ENCODE measurements around the gene MTHFD1L. TPM values are rescaled to one million over a fixed set of nuclear protein-coding genes. Genes with fewer than 3 reads are reported as not detected.

MTHFD1L gene
- total and polyA plus RNA-seq, 2 of the 8 experiments (the other 6 are each of a cell fraction or from before 2014, with no cell fraction given): 29.2 to 105 TPM

DNA sequence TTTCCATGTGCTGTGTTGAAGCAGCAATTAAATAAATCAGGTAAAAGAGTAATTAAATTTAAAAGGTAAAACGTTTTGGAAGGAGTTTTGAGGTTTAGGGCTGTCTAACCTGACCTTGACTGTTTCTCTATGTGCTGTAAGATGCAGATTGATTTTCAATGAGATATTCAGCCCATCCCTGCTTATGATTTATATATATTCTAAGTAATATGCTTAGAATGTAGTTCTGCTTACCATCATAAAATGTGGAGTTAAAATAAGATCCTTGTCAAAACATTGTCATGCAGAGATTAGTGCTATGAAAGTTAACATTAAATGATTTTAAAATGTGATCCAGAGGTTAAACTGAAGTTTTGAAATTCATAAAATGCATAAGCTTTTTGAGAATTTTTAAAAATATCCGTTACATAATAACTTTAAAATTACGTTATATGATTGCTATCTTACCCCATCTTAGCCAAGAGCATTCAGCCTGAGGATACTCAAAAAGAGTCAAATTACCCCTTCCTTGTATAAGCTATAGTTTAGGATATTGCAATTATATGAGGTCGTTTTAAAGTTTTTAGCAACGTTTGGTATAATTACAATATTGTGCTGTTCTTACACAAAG, 122.5 kb downstream of the MTHFD1L start:
- no peak overlapping the region for H3K27ac ChIP-seq (ENCODE audit: low read depth, low read length)
- no peak overlapping the region for H3K4me3 ChIP-seq (ENCODE audit: extremely low read depth in 1 of 4, insufficient read depth in 2 of 4, low read depth in 3 of 4, low read length in 4 of 4)
- ChIA-PET CTCF (ENCODE audit: partially characterized antibody) (interaction anchor here (0.6 kb wide), 1 partner anchor 360 kb away, joined by 5 read pairs; no protein-coding TSS in a partner anchor), POLR2A (ENCODE audit: partially characterized antibody) (interaction anchor here (0.6 kb wide), 1 partner anchor 193 kb away, joined by 3 read pairs; no protein-coding TSS in a partner anchor)
- no peak overlapping the region for H4K5ac ChIP-seq (ENCODE audit: insufficient read length, low read depth, low read length)
- no peak overlapping the region for H3K56ac ChIP-seq (replicated peaks; ENCODE audit: insufficient read length, low read depth, low read length)
- H3K4me2 ChIP-seq (ENCODE audit: insufficient read depth in 1 of 2, low read depth in 2 of 2, low read length in 2 of 2): no peak overlapping the region
- no peak overlapping the region for H3K23ac ChIP-seq (ENCODE audit: insufficient read length)
- peaks cover 0 to 2% (median 0%) of the 10 kb centered on the region in 4 experiments; a peak in 2 of 7 replicates for H3K4me1 ChIP-seq (replicated peaks in 1 of 4; ENCODE audit: control insufficient read depth in 3 of 4, insufficient read depth in 4 of 4, low read length in 3 of 4)
- no peak overlapping the region for H3K18ac ChIP-seq (ENCODE audit: extremely low read depth, low read length)
- H3K79me2 ChIP-seq (ENCODE audit: control insufficient read depth in 1 of 2, insufficient read depth in 2 of 2, low read length in 2 of 2): no peaks in the 10 kb centered on the region
- no peaks in the 10 kb centered on the region; the same call in 1 of the 2 replicates for H3K79me1 ChIP-seq (ENCODE audit: low read depth, low read length)
- H3K27me3 ChIP-seq (replicated peaks in 1 of 4; ENCODE audit: control insufficient read depth in 3 of 4, extremely low read depth in 1 of 4, insufficient read depth in 3 of 4, low read length in 3 of 4): no peaks in the 10 kb centered on the region
- H4K20me1 ChIP-seq (replicated peaks in 1 of 2; ENCODE audit: control insufficient read depth in 1 of 2, insufficient read depth in 2 of 2, low read length in 2 of 2): peaks cover 1 to 2% of the 10 kb centered on the region in 2 experiments
- no peak overlapping the region for H3K9ac ChIP-seq (replicated peaks in 1 of 4; ENCODE audit: extremely low read depth in 1 of 4, low read depth in 3 of 4, low read length in 3 of 4)
- no peak overlapping the region for H4K91ac ChIP-seq (replicated peaks; ENCODE audit: insufficient read length, low read length)
- H3K9me3 ChIP-seq (ENCODE audit: insufficient read depth in 2 of 2, low read depth in 1 of 2, low read length in 1 of 2): no peaks in the 10 kb centered on the region
- no peak overlapping the region for H2AK5ac ChIP-seq (ENCODE audit: low read depth, low read length)
- DNase-seq (ENCODE audit: low read depth in 1 of 2, low spot score in 2 of 2): no peak
- H4K8ac ChIP-seq (ENCODE audit: extremely low read depth, insufficient read depth, low read length): no peak overlapping the region
- no peak overlapping the region for H3K14ac ChIP-seq (ENCODE audit: insufficient read length)
- no peak overlapping the region for H2BK5ac ChIP-seq (ENCODE audit: low read depth, low read length)
- H3K23me2 ChIP-seq (ENCODE audit: low read depth, low read length): no peaks in the 10 kb centered on the region
- no peak overlapping the region for H2BK120ac ChIP-seq (replicated peaks; ENCODE audit: low read depth, low read length)
- no peak overlapping the region for H2BK15ac ChIP-seq (ENCODE audit: low read length)
- no peak overlapping the region for H3K4ac ChIP-seq (replicated peaks; ENCODE audit: insufficient read length, low read depth, low read length)
- H2AFZ ChIP-seq (ENCODE audit: low read length): no peak overlapping the region
- WGBS, 2 experiments (ENCODE audit: extremely low coverage in 1 of 2, insufficient coverage in 1 of 2, insufficient read length in 1 of 2, insufficient replicate concordance in 2 of 2, low coverage in 1 of 2, low lambda C conversion rate in 2 of 2, missing lambda C conversion rate in 1 of 2): 85 to 100% methylated on average over 1 to 5 of the region's 5 CpGs
- H2BK20ac ChIP-seq (ENCODE audit: low read length): no peak overlapping the region
- no peaks in the 10 kb centered on the region; a peak in 3 of 8 replicates for H3K36me3 ChIP-seq (ENCODE audit: control insufficient read depth in 2 of 4, insufficient read depth in 4 of 4, low read length in 3 of 4)
- H2BK12ac ChIP-seq (ENCODE audit: low read depth, low read length): no peak overlapping the region
- FAIRE-seq: no peak
- TF ChIP-seq SIRT6 (IDR thresholded peaks at IDR 0.05; ENCODE audit: low read length): no peak
- no peak for TF ChIP-seq BACH1 (IDR thresholded peaks at IDR 0.05; ENCODE audit: low read length)
- no peak for TF ChIP-seq GABPA (IDR thresholded peaks at IDR 0.05; ENCODE audit: borderline replicate concordance, insufficient read depth, low read length)
- no peak for TF ChIP-seq ASH2L (IDR thresholded peaks at IDR 0.05; ENCODE audit: low read length)
- TF ChIP-seq CBX8 (IDR thresholded peaks at IDR 0.05; ENCODE audit: borderline replicate concordance, low read depth, low read length): no peak
- no peak for TF ChIP-seq CTCF (IDR thresholded peaks at IDR 0.05; ENCODE audit: control extremely low read depth in 1 of 3, insufficient read depth in 1 of 3, low read depth in 1 of 3, low read length in 3 of 3)

Measured in H1 (cell line).